Dedifferentiated amniotic fluid mesenchymal stem cell (primary cell): ENCODE data around the gene RPS6KA2.
"Not testable (repeated sequence)": the region's sequence is repeated elsewhere in the genome, so short reads cannot be mapped to it uniquely, and the experiment has no call there.

Source experiments
- DNase-seq: peaks from one replicate; pipeline ENCODE4 v3.0.0-alpha.2; 2016; ENCODE audit errors: extremely low spot score

The RPS6KA2 gene

GRCh38 chr6:166635013-166635970 is 8.2 kb upstream of the RPS6KA2 start:
- DNase-seq, result no peak

DNA sequence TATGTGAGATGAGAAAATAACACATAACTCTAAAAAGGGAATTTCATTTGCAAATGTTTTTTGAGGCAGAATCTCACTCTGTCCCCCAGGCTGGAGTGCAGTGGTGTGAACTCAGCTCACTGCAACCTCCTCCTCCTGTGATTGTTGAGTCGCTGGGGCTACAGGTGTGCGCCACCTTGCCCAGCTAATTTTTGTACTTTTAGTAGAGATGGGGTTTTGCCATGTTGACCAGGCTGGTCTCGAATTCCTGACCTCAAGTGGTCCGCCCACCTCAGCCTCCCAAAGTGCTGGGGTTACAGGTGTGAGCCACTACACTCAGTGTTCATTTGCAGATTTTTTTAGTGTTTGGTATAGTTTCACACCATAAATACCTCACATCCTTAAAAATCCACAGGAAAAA is 7.5 kb upstream of the RPS6KA2 start:
- not testable (repeated sequence) for DNase-seq

- no peak for DNase-seq
Observed at GRCh38 chr6:166633732-166634535, 6.9 kb upstream of the RPS6KA2 start.

- no peak for DNase-seq
Observed at GRCh38 chr6:166632731-166633130, 5.7 kb upstream of the RPS6KA2 start.

DNA sequence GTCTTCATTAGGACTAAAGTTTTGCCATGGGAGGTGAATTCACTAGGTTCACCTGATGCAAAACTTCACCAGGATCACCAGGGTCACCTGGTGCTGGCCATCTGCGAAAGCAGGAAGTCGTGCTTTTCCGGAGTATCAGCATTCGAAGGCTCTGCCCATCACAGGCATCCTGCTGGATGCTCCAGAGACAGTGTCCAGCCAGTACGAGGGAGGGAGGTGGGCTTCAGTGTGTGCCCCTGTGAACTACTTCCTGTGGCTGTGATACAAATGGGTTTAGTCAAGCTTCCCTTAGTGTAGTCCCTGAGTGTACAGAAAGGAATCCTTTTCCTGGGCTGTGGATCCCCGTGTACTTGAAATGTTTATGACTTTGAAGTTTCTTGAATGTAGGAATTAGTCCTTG is 3.4 kb upstream of the RPS6KA2 start:
- no peak for DNase-seq

- no peak for DNase-seq
Observed at GRCh38 chr6:166629628-166630027, 2.6 kb upstream of the RPS6KA2 start.

DNA sequence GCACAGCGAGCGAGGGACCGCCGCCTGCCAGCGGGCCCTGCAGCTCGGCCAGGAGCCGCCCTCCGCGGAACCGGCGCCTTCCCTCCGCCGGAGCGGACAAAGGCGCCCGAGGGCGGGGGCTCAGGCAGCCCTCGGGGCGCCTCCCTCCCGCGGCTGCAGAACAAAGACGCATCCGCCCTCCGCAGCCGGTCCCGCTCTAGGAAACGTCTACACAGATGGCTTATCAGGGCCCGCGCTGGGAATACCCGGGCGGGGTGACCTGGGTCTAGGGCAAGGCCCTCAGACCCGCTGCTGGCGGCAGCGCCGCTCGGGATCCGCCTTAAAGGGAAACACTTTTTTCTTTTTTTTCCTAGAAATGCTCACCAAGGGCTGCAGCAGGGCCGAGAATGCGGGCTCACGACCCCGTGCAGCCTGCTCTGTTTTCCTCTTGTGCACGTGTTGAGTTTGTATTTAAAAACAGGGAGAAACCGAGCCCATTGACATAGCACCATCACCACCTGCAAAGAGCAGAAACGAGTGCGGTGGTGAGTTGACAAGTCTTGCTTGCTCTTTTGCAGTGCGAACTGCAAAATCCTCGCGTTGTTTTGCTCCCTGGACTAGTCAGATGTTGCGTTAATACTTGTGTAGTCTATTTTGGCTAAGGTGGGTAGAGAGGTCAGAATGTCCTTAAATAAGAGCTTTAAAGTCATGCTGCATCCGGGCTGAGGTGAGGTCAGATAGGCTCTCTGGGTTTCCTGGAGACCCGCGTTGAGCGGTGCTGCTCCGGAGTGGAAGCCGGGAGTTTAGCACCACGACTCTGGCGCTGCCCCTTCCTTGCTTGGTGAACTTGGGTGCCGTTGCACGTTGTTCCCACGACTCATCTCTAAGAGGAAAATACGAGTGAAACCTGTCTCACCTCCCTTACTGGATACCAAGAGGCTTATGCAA is 1.1 kb upstream of the RPS6KA2 start:
- DNase-seq, result peak; percentile 23

GRCh38 chr6:166626177-166627032 is 646 bp downstream of the RPS6KA2 start:
- peak; percentile 34 for DNase-seq

DNA sequence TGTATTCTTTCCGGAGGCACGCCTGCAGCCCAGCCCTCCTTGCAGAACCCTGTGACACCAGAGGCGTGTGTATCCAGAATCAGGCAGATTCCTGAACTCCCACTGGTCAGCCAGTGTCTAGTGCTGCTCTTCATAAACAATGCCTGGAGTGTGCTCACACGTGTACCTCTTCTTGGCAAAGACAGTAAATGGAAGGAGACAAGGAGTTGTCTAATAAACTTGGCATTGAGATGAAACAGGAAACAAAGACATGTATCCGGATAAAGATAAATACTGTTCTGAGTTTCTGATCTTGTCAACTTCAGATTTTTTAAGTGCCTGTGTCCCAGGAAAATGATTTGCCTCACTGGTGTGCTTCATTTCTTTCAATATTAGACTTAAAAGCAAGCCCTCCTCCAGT is 1.7 kb downstream of the RPS6KA2 start:
- no peak for DNase-seq

GRCh38 chr6:166624275-166624674 is 2.8 kb downstream of the RPS6KA2 start:
- peak; percentile 66 for DNase-seq

DNA sequence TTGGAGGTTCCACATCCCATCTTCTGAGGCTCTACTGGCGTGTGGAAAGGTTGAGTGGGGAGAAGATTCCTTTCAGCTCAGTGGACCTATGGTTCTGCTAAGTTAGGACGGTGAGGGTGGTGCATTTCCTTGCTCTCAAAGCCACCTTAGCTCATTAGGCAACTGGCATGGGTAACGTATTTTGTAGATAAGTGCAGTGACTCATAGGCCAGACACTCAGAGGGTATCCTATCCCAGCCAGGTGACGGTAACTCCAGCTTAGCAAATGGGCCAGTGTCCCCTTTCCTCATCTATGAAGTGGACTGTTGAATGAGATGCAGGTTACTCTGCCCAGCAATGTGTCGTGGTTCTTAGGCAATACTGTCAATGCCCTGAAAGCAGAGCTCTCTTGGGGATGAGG is 3.7 kb downstream of the RPS6KA2 start:
- DNase-seq, result no peak

DNA sequence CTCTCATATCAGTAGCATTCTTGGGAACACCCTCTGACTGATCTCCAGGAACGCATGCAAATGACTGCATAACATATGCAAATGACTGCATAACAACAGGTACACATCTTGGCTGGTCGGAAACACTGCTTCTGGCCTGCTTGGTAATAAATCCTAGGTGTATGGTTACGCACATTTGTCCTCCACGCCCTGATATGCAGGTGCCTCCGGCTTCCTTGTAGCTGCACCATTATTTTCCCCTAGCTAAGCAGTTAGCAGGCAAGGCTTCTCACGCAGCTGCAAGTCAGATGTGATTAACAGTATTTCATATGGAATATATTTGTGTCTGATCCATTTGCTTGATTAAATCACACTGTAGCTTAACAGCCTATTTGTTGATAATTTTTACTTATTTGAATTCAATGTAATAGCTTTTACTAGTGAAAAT is 5.9 kb downstream of the RPS6KA2 start:
- DNase-seq, result no peak

GRCh38 chr6:166620478-166621113 is 6.5 kb downstream of the RPS6KA2 start:
- DNase-seq, result peak; percentile 36

DNA sequence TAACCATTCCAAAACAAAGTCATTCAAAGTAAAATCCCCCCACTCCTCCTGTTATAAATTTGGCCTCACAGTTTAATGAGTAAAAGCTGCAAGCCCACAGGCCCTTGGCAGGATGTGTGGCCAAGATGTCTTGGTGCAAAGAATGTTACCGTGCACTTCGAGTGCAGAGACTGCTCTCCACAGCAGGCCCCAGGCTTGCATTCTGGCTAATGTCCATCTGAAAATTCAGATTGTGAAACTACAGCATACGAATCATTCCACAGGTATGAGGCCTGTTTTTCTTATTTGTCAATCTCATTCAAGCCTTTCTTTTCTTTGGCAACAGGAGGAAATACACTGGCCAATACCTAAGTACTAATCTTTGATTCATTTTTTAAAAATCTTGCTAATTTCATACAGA is 7.1 kb downstream of the RPS6KA2 start:
- peak; percentile 96 for DNase-seq

DNA sequence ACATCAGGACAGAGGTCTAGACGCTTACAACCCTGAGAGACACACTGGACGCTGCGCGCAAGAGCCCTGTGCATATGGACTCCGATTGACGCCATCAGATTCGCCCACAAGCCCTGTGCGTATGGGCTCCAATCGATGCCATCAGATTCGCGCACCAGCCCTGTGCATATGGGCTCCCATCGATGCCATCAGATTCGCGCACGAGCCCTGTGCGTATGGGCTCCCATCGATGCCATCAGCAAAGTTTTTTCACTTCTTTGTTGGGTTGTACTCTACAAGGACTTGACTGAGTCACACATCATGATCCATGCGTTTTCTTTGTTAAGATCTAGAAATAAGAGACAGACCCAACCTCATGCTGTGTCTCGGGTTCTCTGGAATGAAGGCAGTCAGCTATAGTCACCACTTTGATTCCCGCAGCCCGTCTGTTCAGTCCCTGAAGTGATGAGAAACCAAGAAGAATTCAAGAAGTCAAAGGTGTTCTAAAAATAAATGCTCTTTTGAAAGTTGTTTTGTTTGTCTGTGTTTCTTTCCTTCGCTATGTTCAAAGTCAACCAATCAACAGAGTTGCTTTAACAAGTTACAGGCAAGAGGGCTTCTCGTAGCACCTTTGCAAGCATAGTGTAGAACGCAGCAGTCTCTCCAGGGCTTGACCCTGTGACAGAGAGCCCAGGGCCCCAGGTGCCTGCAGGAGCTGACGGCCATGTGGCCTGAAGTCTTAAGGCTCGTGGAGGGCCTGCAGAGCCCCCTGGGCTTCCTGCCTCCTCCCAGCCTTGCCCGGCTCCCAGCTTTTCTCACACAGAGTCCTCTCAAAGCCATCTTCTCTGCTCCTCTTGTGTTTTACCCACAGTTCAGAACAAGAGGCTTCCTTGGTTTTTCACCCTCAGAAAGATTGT is 7.9 kb downstream of the RPS6KA2 start:
- DNase-seq, result peak; percentile 37

DNA sequence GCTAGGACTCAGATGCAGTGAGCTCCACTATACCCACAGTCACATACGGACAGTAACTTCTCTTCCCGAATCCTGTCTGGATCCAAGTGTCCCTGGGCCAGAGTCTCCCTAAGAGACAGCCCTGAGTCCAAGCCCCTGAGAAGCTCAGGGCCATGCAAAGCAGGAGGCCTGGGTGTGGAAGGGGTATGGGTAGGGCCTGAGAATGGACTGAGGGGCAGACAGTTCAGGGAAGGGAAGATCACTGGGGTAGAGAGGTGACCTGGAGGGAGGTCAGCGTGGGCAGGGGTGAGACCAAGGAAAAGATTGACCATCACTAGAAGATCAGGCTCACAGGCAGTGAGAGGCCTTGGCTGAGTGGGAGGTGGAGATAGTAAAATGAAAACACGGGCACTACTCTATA is 8.8 kb downstream of the RPS6KA2 start:
- no peak for DNase-seq

- no peak for DNase-seq
Observed at GRCh38 chr6:166617359-166617758, 9.7 kb downstream of the RPS6KA2 start.

DNA sequence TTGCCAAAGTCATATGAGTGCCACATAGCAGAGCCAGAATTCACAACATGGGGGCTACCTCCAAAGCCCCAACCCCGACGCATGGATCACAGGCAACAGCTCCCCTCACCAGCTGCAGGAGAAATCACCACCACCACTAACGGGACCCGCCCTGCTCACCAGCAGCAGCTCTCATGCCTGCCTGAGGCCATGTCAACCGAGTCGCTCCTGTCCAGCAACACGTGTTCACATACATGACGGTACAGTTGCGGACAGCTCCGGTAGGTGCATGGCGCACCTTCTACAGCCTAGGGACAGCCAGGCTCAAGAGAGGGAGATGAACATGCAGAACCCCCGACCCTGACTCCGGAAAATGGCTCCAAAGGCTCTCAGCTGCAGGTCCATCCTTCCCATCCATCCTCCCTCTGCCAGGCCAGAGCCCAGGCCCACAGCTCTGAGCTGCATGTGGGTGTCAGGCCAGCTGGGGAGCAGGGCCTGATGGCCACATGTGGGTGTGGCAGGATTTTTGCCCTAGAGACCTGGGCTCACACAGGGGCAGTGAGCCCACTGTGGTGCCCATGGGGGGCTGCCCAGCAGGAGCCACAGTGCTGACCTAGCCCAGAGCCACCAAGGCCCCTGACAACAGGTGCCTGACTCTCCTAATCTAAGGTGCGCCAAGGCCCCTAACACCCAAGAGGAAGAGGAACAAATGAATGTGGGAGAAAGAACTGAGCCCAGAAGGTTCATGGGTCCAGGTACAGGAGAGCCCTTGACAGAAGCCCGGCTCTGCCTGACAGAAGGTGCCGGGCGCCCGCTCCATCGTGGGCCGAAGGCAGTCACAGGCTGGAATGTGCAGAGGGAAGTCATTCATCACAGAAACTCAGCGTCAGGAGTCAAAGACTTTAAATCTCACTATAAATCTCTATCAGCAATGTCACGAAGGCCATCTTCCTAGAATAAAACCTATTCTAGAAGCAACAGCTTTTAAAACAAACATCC is 10.5 kb downstream of the RPS6KA2 start:
- no peak for DNase-seq
